ENCODE results near the gene LRP11. TPM values are rescaled to one million over a fixed set of nuclear protein-coding genes. Genes with fewer than 3 reads are reported as not detected.

The LRP11 gene
- total and polyA plus RNA-seq, 10 of the 15 experiments (the other 5 are each of a cell fraction or from before 2014, with no cell fraction given): under 0.01 to 0.23 (median 0.03) TPM; not detected in 6

DNA sequence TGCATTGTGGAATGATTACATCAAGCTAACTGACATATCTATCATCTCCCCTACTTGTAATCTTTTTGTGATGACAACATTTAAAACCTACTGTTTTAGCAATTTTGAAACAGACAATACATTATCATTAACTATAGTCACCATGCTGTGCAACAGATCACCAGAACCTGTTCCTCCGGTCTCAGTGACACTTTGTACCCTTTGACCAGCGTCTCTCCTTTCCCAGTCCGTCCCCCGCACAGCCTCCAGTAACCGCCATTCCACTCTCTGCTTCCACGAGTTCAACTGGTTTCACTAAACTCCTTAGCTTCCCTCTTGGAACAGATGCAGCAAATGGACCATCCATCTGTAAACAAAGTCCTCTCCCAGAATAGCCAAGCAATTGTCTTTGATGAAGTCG is 21.8 kb downstream of the LRP11 start:
- FAIRE-seq (no peak), ATAC-seq (no peak), DNase-seq (ENCODE audit: low read depth, low spot score) (no peak)
- Histone ChIP-seq H2AFZ (ENCODE audit: control insufficient read depth, low read depth, low read length) (no peak overlapping the region), H3K79me2 (ENCODE audit: control insufficient read depth, insufficient read depth, low read length) (no peaks in the 10 kb centered on the region), H3K4me2 (ENCODE audit: control insufficient read depth, insufficient read depth) (no peak overlapping the region), H3K4me3 (no peak overlapping the region), H3K4me1 (ENCODE audit: control insufficient read depth, insufficient read depth, low read length) (no peaks in the 10 kb centered on the region), H3K9ac (ENCODE audit: control insufficient read depth, insufficient read depth, low read length) (no peak overlapping the region), H3K27me3 (replicated peaks in 1 of 2; ENCODE audit: control insufficient read depth in 2 of 2, insufficient read depth in 2 of 2, low read length in 1 of 2) (peaks cover 0 to 1% of the 10 kb centered on the region in 2 experiments; a peak in 3 of 4 replicates), H3K36me3 (ENCODE audit: control insufficient read depth in 2 of 2, insufficient read depth in 2 of 2, low read length in 1 of 2) (no peaks in the 10 kb centered on the region), H3K9me3 (replicated peaks; ENCODE audit: control insufficient read depth, insufficient read depth, low read length) (no peaks in the 10 kb centered on the region), H3K27ac (ENCODE audit: control insufficient read depth, insufficient read depth) (no peak overlapping the region), H4K20me1 (ENCODE audit: control insufficient read depth, insufficient read depth) (no peaks in the 10 kb centered on the region)
- BruUV-seq (replicated peaks): no TSS peak
- SMC1A ChIA-PET (ENCODE audit: uncharacterized antibody, unreplicated experiment): no interaction called here
- in situ Hi-C loops (cut with MboI) (loop anchor here (10.0 kb wide), 1 partner anchor 172 kb away; no protein-coding TSS in a partner anchor), intact Hi-C loops (cut with micrococcal nuclease; ENCODE audit: unreplicated experiment) (no loop called here)
- RAD21 ChIA-PET (ENCODE audit: unreplicated experiment): interaction anchor here (0.6 kb wide), 1 partner anchor 60 kb away, joined by 8 read pairs; no protein-coding TSS in a partner anchor
- 47% methylated on average over 7 of the region's 7 CpGs for WGBS (ENCODE audit: insufficient coverage, insufficient replicate concordance, low lambda C conversion rate, missing lambda C conversion rate)
- POLR2A ChIA-PET: no interaction called here
- TF ChIP-seq, protein P1, sequence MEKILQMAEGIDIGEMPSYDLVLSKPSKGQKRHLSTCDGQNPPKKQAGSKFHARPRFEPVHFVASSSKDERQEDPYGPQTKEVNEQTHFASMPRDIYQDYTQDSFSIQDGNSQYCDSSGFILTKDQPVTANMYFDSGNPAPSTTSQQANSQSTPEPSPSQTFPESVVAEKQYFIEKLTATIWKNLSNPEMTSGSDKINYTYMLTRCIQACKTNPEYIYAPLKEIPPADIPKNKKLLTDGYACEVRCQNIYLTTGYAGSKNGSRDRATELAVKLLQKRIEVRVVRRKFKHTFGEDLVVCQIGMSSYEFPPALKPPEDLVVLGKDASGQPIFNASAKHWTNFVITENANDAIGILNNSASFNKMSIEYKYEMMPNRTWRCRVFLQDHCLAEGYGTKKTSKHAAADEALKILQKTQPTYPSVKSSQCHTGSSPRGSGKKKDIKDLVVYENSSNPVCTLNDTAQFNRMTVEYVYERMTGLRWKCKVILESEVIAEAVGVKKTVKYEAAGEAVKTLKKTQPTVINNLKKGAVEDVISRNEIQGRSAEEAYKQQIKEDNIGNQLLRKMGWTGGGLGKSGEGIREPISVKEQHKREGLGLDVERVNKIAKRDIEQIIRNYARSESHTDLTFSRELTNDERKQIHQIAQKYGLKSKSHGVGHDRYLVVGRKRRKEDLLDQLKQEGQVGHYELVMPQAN (conservative IDR thresholded peaks at IDR 0.05): no peak
- TF ChIP-seq RBBP5 (conservative IDR thresholded peaks at IDR 0.05) (no peak), FOXM1 (IDR thresholded peaks at IDR 0.05; ENCODE audit: low read depth, low read length) (no peak), NFIC (IDR thresholded peaks at IDR 0.05; ENCODE audit: low read depth, low read length) (no peak), NR2C1 (IDR thresholded peaks at IDR 0.05) (no peak)
- CTCF ChIA-PET: interaction anchor here (0.8 kb wide), 1 partner anchor 18 kb away, joined by 3 read pairs; no protein-coding TSS in a partner anchor
